Hepatocyte (in vitro differentiated cells): ENCODE measurements around the gene ABHD13. TPM values are rescaled to one million over a fixed set of nuclear protein-coding genes. Genes with fewer than 3 reads are reported as not detected.
A peak's percentile ranks its signal among the peaks of the same experiment; 100 is the strongest.

Experiments
- DNase-seq: peaks from one replicate; pipeline ENCODE4 v3.0.0-alpha.2; 2016; ENCODE audit warnings: low spot score
- H2AFZ ChIP-seq: fragments of 200-600 bp; sonication (generic); 2 replicates; pipeline ENCODE4 v1.6.0; 2016; ENCODE audit warnings: antibody characterized with exemption, mild to moderate bottlenecking
- H3K27ac ChIP-seq: fragments of 200-600 bp; sonication (generic); 2 replicates; pipeline ENCODE4 v1.5.1; 2016; ENCODE audit warnings: mild to moderate bottlenecking
- H3K27me3 ChIP-seq: fragments of 200-600 bp; sonication (generic); 2 replicates; pipeline ENCODE4 v1.6.1; 2016
- H3K36me3 ChIP-seq: fragments of 200-600 bp; sonication (generic); replicated peaks from 2 replicates; pipeline ENCODE4 v1.5.1; 2016; ENCODE audit warnings: low read depth; ENCODE audit not compliant: insufficient read depth
- H3K4me1 ChIP-seq: fragments of 200-600 bp; sonication (generic); 2 replicates; pipeline ENCODE4 v1.5.1; 2016; ENCODE audit warnings: mild to moderate bottlenecking, moderate library complexity; ENCODE audit not compliant: insufficient read depth
- H3K4me2 ChIP-seq: fragments of 200-600 bp; sonication (generic); 2 replicates; pipeline ENCODE4 v1.6.0; 2016
- H3K4me3 ChIP-seq: fragments of 200-600 bp; sonication (generic); 2 replicates; pipeline ENCODE4 v1.5.1; 2016; ENCODE audit warnings: mild to moderate bottlenecking
- H3K79me2 ChIP-seq: fragments of 200-600 bp; sonication (generic); 2 replicates; pipeline ENCODE4 v1.6.0; 2017; ENCODE audit warnings: mild to moderate bottlenecking
- H3K9me2 ChIP-seq: fragments of 200-600 bp; sonication (generic); replicated peaks from 2 replicates; pipeline ENCODE4 v1.6.0; 2017; ENCODE audit warnings: mild to moderate bottlenecking; ENCODE audit not compliant: insufficient read depth
- H3K9me3 ChIP-seq: fragments of 200-600 bp; sonication (generic); 2 replicates; pipeline ENCODE4 v1.5.1; 2016; ENCODE audit warnings: low read depth, mild to moderate bottlenecking
- H4K20me1 ChIP-seq: fragments of 200-600 bp; sonication (generic); 2 replicates; pipeline ENCODE4 v1.6.0; 2016; ENCODE audit warnings: mild to moderate bottlenecking; ENCODE audit not compliant: insufficient read depth, poor library complexity, severe bottlenecking
- EZH2 ChIP-seq: fragments of 200-600 bp; sonication (generic); IDR thresholded peaks from 2 replicates; pipeline ENCODE4 v1.6.1; 2016; ENCODE audit warnings: antibody characterized with exemption, mild to moderate bottlenecking, borderline replicate concordance
- EZH2phosphoT487 ChIP-seq: fragments of 200-600 bp; sonication (generic); IDR thresholded peaks from one replicate; pipeline ENCODE4 v1.6.1; 2018; ENCODE audit warnings: antibody characterized with exemption, mild to moderate bottlenecking, low read depth, moderate library complexity; ENCODE audit not compliant: unreplicated experiment, severe bottlenecking
- WGBS: methylation state at CpG from one replicate; pipeline ENCODE4 v1.1.6; 2016; ENCODE audit warnings: low lambda C conversion rate; ENCODE audit errors: missing lambda C conversion rate; 5-methylcytosine and 5-hydroxymethylcytosine counted together
- polyA plus RNA-seq: library from polyadenylated mRNA; unstranded; fragments of >200 nt; fragmentation: Nextera tagmentation; extraction: Ambion mirVana; gene quantifications from 2 replicates; pipeline ENCODE4 v1.2.1, GENCODE V29; 2016
- total RNA-seq: library from RNA; depleted of rRNA; stranded (reverse); fragments of >200 nt; gene quantifications from 2 replicates; pipeline ENCODE4 v1.2.3, GENCODE V29; 2014
- TF ChIP-seq, protein P1 (sequence below): fragments of 200-600 bp; sonication (generic); IDR thresholded peaks from 2 replicates; pipeline ENCODE4 v1.5.1; 2016; ENCODE audit warnings: antibody characterized with exemption, mild to moderate bottlenecking; ENCODE audit not compliant: poor library complexity

ABHD13 gene
- total RNA-seq (14.3 and 17.8 TPM in 2 replicates), polyA plus RNA-seq (8.1 and 10.0 TPM in 2 replicates)

DNA sequence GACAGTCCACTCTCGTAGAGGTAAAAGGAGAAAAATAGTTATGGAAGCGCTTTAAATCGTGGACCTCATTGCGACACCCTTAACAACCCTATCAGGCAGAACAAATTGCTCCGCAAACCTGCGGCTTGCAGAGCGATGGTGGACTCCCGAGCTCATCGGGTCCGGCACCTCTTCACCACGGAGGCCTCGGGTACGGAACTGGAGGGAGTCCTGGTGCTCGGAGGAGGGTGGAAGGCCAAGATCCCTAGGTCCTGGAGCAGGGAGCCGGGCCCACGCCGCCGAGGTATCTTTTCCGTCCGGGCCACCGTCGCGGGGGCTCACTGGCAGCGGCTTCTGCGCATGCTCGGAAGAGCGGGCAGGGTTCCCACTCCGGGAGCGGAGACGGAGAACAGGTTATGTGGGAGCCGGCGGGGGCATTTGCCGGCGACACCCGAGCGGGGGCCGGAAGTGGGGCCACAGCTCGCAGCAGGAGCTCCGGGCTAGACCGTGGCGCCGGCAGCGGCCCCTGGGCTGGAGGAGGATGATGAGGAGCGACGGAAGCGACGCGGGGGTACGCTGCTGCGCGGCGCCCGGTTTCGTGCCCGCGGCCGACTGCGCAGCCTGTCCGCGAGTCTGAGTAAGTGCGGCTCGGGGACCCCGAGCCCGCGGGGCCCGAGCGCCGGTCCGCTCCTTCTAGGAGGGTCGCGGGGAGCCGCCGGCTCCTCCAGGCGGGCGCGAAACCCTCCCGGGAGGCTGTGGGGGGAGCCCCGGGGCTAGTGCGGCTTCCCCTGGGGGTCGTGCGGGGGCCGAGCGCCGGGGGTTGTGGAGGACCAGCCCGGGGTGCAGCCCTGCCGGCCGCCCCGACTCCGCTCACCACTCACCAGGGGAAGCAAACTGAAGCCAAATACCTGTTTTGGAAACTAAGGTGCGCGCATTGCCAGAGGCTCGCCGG is at the start of gene ABHD13:
ABHD13 (plus strand) TSS at position 349 of the 931 bp plus-strand sequence. CDS start 10,827 bp downstream, outside the sequence.
- H3K4me1 ChIP-seq = peaks cover 22% of the 10 kb centered on the region
- peak within 1 kb of the TSS; percentile 94 for H3K4me3 ChIP-seq
- H3K9me3 ChIP-seq = no peaks in the 10 kb centered on the region
- TF ChIP-seq EZH2 = no peak
- TF ChIP-seq EZH2phosphoT487 = no peak
- TF ChIP-seq, protein P1, sequence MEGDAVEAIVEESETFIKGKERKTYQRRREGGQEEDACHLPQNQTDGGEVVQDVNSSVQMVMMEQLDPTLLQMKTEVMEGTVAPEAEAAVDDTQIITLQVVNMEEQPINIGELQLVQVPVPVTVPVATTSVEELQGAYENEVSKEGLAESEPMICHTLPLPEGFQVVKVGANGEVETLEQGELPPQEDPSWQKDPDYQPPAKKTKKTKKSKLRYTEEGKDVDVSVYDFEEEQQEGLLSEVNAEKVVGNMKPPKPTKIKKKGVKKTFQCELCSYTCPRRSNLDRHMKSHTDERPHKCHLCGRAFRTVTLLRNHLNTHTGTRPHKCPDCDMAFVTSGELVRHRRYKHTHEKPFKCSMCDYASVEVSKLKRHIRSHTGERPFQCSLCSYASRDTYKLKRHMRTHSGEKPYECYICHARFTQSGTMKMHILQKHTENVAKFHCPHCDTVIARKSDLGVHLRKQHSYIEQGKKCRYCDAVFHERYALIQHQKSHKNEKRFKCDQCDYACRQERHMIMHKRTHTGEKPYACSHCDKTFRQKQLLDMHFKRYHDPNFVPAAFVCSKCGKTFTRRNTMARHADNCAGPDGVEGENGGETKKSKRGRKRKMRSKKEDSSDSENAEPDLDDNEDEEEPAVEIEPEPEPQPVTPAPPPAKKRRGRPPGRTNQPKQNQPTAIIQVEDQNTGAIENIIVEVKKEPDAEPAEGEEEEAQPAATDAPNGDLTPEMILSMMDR = no peak
- no peaks in the 10 kb centered on the region for H3K9me2 ChIP-seq
- H3K27me3 ChIP-seq = no peaks in the 10 kb centered on the region
- peaks cover 66% of the 10 kb centered on the region for H3K79me2 ChIP-seq
- peak within 1 kb of the TSS; percentile 98 for H2AFZ ChIP-seq
- H3K27ac ChIP-seq = peak within 1 kb of the TSS; percentile 96
- peak; percentile 96 for DNase-seq
- H3K4me2 ChIP-seq = peak within 1 kb of the TSS; percentile 86
- H3K36me3 ChIP-seq = no peaks in the 10 kb centered on the region
- H4K20me1 ChIP-seq = peaks cover 9% of the 10 kb centered on the region
- WGBS = 1% methylated on average over 53 of the region's 93 CpGs

GRCh38 chr13:108168929-108169328 is 49.3 kb upstream of the ABHD13 start:
- no peaks in the 10 kb centered on the region for H3K27me3 ChIP-seq
- H3K9me3 ChIP-seq = no peaks in the 10 kb centered on the region
- no peak overlapping the region for H3K4me3 ChIP-seq
- H3K9me2 ChIP-seq = no peaks in the 10 kb centered on the region
- no peaks in the 10 kb centered on the region for H3K79me2 ChIP-seq
- no peaks in the 10 kb centered on the region for H3K4me1 ChIP-seq
- H3K36me3 ChIP-seq = no peaks in the 10 kb centered on the region
- H4K20me1 ChIP-seq = no peaks in the 10 kb centered on the region
- no peak for DNase-seq
- H3K4me2 ChIP-seq = no peak overlapping the region
- 88% methylated on average over 3 of the region's 3 CpGs for WGBS
- no peak overlapping the region for H3K27ac ChIP-seq
- H2AFZ ChIP-seq = no peak overlapping the region
- TF ChIP-seq EZH2 = no peak
- no peak for TF ChIP-seq EZH2phosphoT487
- TF ChIP-seq, protein P1 = no peak

- Histone ChIP-seq H4K20me1 (no peaks in the 10 kb centered on the region), H3K4me2 (no peak overlapping the region), H3K27ac (no peak overlapping the region), H3K4me3 (no peak overlapping the region), H3K27me3 (no peaks in the 10 kb centered on the region), H3K4me1 (no peaks in the 10 kb centered on the region), H2AFZ (no peak overlapping the region), H3K9me2 (no peaks in the 10 kb centered on the region), H3K79me2 (no peaks in the 10 kb centered on the region), H3K9me3 (no peaks in the 10 kb centered on the region), H3K36me3 (no peaks in the 10 kb centered on the region)
- peak; percentile 55 for DNase-seq
- WGBS = 56% methylated on average over 8 of the region's 8 CpGs
- TF ChIP-seq, protein P1 = peak; percentile 48
- TF ChIP-seq EZH2 = no peak
Observed at GRCh38 chr13:108176685-108177274, 41.4 kb upstream of the ABHD13 start.
